GM15510 (cell line): ENCODE results near the gene GLT8D1.

ENCODE experiments used
- POLR2A ChIP-seq: IDR thresholded peaks from 3 replicates; pipeline ENCODE4 v1.6.1; 2011; ENCODE audit warnings: borderline replicate concordance; ENCODE audit not compliant: insufficient read length; ENCODE audit errors: extremely low read depth

Gene GLT8D1

GRCh38 chr3:52721002-52721729 is 15.6 kb upstream of the GLT8D1 start:
- no peak for TF ChIP-seq POLR2A

GRCh38 chr3:52719618-52720017 is 14.0 kb upstream of the GLT8D1 start:
- TF ChIP-seq POLR2A, result no peak

GRCh38 chr3:52715714-52716305 is 10.2 kb upstream of the GLT8D1 start:
- no peak for TF ChIP-seq POLR2A

DNA sequence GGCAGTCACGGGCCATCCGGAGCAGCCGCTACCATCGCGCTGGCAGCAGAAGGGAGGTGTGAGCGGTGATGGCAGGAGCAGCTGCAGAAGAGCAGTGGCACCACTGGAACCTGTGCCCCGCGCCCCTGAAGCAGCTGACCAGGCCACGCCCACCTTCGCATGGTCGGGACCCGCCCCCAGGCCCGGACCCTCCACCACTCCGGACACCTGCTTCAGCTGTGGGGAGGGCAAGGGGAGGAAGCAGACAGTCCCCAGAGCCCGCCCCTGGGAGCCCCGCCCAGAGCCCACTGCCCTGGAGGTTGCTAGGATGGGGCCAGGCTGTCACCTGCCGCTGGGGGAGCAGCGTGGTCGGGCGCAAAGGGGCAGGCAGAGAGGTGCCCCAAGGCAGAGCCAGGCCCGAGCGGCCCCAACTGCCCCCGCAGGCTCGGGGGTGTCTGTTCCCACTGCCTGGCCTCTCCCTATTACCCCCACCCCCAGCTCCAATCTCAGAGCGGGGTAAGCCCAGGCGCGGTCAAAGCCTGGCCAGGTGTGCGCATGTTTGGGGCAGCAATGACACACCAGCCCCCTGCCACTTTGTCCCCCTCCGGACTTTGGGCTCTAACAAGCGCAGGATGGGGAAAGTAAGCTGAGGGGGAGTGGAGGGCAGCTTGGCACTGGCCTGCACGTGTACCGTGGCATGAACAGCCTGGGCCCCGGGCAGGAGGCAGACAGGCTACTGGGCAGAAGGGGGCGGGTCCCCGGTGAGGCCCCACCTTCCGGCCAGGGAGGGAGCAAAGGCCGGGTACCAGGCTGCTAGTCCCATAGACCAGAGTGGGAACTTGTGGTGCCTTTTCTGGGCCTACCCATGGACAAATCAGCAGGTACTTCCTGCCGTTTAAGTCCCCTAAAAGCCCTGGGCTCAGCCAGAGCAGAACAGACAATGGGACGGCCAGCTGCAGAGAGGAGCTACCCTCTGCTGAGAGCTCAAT is 9.0 kb upstream of the GLT8D1 start:
- no peak for TF ChIP-seq POLR2A

DNA sequence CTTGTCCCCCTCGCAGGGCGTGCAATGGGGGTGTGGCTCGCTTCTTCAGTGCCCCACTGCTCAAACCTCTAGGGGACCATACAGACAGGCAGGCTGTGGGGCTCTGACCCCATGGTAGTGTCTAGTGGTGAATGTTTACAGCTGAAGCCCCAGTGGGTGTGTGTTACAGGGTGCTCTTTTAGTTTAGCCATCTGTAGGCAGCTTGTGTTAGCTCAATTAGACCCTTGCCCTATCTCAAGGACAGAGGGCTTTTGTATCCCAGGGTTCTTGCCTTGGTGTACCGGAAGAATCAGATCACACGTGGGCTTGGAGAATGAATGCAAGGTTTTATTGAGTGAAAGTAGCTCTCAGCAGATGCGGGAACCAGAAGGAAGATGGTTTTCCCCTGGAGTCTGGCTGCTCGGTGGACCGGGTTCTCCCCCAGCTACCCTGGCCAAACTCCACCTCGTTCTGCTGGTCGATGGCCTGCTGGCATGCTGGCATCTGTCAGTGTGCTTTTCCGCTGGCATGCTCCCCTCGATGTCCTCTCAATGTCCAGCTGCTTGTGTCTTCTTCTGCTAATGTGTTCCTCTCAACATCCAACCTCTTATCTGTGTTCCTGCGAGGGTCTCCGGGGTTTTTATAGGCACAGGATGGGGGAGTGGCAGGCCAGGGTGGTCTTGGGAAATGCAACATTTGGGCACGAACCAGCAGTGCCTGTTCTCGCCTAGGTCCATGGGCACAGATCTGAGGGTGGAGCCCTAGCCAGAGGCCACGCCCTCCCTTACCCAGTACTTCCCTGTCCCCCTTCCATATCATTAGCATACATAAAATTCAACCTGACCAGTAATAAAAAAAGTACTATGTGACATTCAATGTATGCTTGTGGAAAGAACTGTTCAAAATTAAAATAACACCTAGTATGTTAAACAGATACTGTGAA is 7.0 kb upstream of the GLT8D1 start:
- no peak for TF ChIP-seq POLR2A

GRCh38 chr3:52710512-52710911 is 4.9 kb upstream of the GLT8D1 start:
- TF ChIP-seq POLR2A, result no peak

DNA sequence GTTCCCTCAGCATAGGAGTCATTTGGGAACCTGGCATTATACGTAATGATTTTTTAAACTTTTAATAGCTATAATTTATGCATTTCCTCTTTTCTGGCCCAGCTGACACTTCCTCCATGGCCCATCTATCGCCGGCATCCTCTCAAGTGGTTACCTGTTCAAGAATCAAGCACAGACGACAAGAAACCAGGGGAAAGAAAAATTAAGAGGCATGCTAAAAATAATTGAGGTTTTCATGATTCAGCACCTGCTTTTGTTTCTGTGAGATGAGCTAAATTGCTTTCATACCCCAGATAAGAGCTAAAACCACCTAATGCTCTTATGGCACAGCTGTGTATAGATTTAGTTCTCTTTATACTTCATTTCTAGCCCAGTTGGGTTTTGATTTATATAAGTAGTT is 2.0 kb upstream of the GLT8D1 start:
- peak; percentile 8 for TF ChIP-seq POLR2A

GRCh38 chr3:52705438-52705687 is 228 bp downstream of the GLT8D1 start:
- peak; percentile 82 for TF ChIP-seq POLR2A

DNA sequence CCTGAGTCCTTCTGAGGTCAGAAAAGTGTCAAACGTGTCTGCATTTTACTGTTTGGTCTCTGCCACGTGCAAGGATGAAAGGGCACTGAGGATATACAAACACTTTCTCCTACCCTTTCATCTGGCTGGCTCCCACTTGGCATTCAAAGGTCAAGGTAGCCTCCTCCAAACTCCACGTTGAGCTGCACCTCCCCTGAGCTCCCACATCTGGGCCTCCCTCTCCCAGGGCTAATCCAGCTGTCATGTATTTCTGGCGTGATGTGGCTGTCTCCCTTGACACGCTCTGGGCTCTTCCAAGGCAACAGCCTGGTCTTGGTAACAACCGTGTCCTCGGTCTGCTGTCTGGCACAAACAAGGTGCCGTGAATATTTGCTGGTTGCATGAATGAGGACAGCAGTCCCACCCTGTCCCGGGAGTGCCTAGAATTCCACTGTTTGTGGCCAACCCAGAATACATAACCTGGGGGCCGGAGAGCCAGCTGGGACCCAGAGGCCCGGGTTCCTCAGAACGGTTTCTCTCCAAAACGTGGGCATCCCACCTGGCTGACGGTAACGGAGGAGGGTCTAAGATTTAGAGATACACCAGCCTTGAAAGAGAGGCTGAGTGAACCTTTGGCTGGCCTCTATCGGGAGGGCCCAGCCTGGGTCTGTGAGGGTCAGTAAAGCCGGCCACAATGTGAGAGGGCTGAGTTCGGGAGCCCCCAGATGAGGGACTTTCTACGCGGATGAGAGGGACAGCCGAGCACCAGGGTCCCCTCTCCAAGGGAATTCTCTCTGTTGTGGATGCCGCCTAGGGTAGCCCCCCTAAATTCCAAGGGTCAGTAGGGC is 767 bp downstream of the GLT8D1 start:
- no peak for TF ChIP-seq POLR2A

GRCh38 chr3:52703341-52703740 is 2.2 kb downstream of the GLT8D1 start:
- TF ChIP-seq POLR2A, result no peak

- TF ChIP-seq POLR2A, result no peak
Measured at GRCh38 chr3:52697632-52697965, 8.0 kb downstream of the GLT8D1 start.

GRCh38 chr3:52696830-52697631 is 8.6 kb downstream of the GLT8D1 start:
- TF ChIP-seq POLR2A, result no peak
